Gastroesophageal sphincter (tissue), 4 donors: ENCODE data around the gene IST1. TPM values are rescaled to one million over a fixed set of nuclear protein-coding genes. Genes with fewer than 3 reads are reported as not detected.

Experiments used
- ATAC-seq: fragments of 150-250 bp; one replicate; pipeline ENCODE4 v1.9.1; 2016; ENCODE audit warnings: mild to moderate bottlenecking, moderate library complexity
- H3K27ac ChIP-seq, 4 donors: fragments of 200-600 bp; sonication (generic) in 3 of 4; 1 replicate in 3 of 4; 2 replicates in 1 of 4; pipeline ENCODE4 v1.5.1; 2016 to 2019
- H3K27me3 ChIP-seq: fragments of 200-600 bp; sonication (generic); one replicate; pipeline ENCODE4 v1.5.1; 2019
- H3K36me3 ChIP-seq, 2 donors: fragments of 200-600 bp; sonication (generic); one replicate each; pipeline ENCODE4 v1.5.1; 2019; ENCODE audit warnings: control low read depth in 1 of 2
- H3K4me1 ChIP-seq, 3 donors: fragments of 200-600 bp; sonication (generic); 1 replicate in 2 of 3; 2 replicates in 1 of 3; pipeline ENCODE4 v1.5.1; 2016 to 2019; ENCODE audit warnings: control low read depth in 2 of 3
- H3K4me3 ChIP-seq, 2 donors: fragments of 200-600 bp; sonication (generic); one replicate each; pipeline ENCODE4 v1.5.1; 2019; ENCODE audit warnings: mild to moderate bottlenecking in 1 of 2, moderate library complexity in 1 of 2
- H3K9me3 ChIP-seq, 3 donors: fragments of 200-600 bp; sonication (generic); one replicate each; pipeline ENCODE4 v1.5.1; 2017 to 2019; ENCODE audit warnings: control low read depth in 2 of 3
- EP300 ChIP-seq: sonication (generic); formaldehyde crosslinking; IDR thresholded peaks from one replicate; pipeline ENCODE4 v1.6.1; 2017; ENCODE audit warnings: antibody characterized with exemption, mild to moderate bottlenecking
- POLR2A ChIP-seq, 2 donors: fragments of 450-650 bp; IDR thresholded peaks; one replicate each; pipeline ENCODE4 v1.6.1; 2017; ENCODE audit warnings: antibody characterized with exemption in 2 of 2, mild to moderate bottlenecking in 2 of 2, moderate library complexity in 1 of 2
- POLR2AphosphoS5 ChIP-seq: sonication (generic); formaldehyde crosslinking; IDR thresholded peaks from one replicate; pipeline ENCODE4 v1.6.1; 2017; ENCODE audit warnings: antibody characterized with exemption
- WGBS, 2 donors: methylation state at CpG; one replicate each; pipeline ENCODE4 v1.1.5; 2018; ENCODE audit warnings: low coverage in 1 of 2; 5-methylcytosine and 5-hydroxymethylcytosine counted together
- total RNA-seq, 4 donors: library from RNA; depleted of rRNA; stranded (reverse); fragments of >200 nt; gene quantifications; one replicate each; pipeline ENCODE4 v1.1.0, GENCODE V29; 2016
- TF ChIP-seq, protein P1 (sequence below), 4 experiments: fragments of 200-600 bp in 2 of 4; fragments of 450-650 bp in 2 of 4; sonication (generic) in 1 of 4; IDR thresholded peaks; one replicate each; pipeline ENCODE4 v1.5.1; 2017 to 2019; ENCODE audit warnings: antibody characterized with exemption in 4 of 4, mild to moderate bottlenecking in 2 of 4, moderate library complexity in 2 of 4

IST1 gene
- total RNA-seq, 4 donors from 2014 or later, result 156 to 202 (median 189) TPM

DNA sequence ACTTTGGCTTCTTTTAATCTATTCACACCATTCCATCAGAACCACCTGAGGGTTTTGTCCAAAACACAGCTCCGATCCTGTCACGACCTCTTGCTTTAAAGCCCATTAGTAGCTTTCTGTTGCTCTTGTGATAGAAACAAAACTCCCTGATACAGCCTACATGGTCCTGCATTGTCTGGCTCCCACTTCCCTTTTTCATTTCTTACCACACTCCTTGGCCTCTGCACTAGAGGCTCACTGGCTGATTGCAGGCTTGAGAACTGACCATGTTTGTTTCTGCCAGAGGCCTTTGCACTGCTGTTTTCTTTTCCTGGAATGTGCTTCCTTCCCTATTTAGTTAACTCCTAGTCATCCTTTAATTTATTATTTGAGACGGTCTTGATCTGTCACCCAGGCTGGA is 23.7 kb downstream of the IST1 start:
- H3K36me3 ChIP-seq, result peaks cover 4 to 81% of the 10 kb centered on the region in 2 donors

DNA sequence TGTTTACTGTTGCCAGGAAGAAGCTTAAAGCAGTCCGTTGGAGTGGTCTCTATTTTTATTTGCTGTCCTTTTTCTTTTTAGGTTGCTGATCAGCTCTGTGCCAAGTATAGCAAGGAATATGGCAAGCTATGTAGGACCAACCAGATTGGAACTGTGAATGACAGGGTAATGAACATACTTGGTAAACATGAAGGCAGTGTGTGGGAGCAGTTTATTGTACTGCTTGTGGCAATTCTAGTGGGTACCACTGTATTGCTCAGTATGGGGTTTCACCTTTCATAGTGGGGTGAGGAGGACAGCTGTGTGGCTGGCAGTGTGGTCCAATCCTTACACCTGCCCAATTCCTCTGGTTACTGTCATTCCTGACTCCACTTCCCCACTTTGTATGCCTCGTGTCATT is 25.3 kb downstream of the IST1 start:
- WGBS, 2 donors, result 69 to 80% methylated on average over 1 to 2 of the region's 2 CpGs
- H3K27me3 ChIP-seq, result no peaks in the 10 kb centered on the region
- H3K27ac ChIP-seq, result no peak overlapping the region
- H3K36me3 ChIP-seq, result peaks cover 4 to 97% of the 10 kb centered on the region in 2 donors
- H3K9me3 ChIP-seq, result no peaks in the 10 kb centered on the region
- no peak for ATAC-seq
- H3K4me3 ChIP-seq, result no peak overlapping the region
- H3K4me1 ChIP-seq, result peaks cover 0 to 48% (median 3%) of the 10 kb centered on the region in 3 donors
- TF ChIP-seq POLR2AphosphoS5 (no peak), POLR2A (IDR thresholded peaks at IDR 0.05) (no peak), EP300 (no peak)
- TF ChIP-seq, protein P1, sequence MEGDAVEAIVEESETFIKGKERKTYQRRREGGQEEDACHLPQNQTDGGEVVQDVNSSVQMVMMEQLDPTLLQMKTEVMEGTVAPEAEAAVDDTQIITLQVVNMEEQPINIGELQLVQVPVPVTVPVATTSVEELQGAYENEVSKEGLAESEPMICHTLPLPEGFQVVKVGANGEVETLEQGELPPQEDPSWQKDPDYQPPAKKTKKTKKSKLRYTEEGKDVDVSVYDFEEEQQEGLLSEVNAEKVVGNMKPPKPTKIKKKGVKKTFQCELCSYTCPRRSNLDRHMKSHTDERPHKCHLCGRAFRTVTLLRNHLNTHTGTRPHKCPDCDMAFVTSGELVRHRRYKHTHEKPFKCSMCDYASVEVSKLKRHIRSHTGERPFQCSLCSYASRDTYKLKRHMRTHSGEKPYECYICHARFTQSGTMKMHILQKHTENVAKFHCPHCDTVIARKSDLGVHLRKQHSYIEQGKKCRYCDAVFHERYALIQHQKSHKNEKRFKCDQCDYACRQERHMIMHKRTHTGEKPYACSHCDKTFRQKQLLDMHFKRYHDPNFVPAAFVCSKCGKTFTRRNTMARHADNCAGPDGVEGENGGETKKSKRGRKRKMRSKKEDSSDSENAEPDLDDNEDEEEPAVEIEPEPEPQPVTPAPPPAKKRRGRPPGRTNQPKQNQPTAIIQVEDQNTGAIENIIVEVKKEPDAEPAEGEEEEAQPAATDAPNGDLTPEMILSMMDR (IDR thresholded peaks at IDR 0.05), result no peak

More for the DNA sequence above, 23.7 kb downstream of the IST1 start:
- whole genome bisulfite sequencing, 2 donors, result 72 to 75% methylated on average over 2 to 3 of the region's 3 CpGs
- H3K4me1 ChIP-seq, result peaks cover 0 to 56% (median 12%) of the 10 kb centered on the region in 3 donors
- H3K27ac ChIP-seq, result no peak overlapping the region
- no peak overlapping the region for H3K4me3 ChIP-seq
- ATAC-seq, result no peak
- no peak for TF ChIP-seq POLR2AphosphoS5
- TF ChIP-seq POLR2A (IDR thresholded peaks at IDR 0.05), result no peak
- TF ChIP-seq EP300, result no peak
- TF ChIP-seq, protein P1 (IDR thresholded peaks at IDR 0.05), result no peak
- no peaks in the 10 kb centered on the region for H3K27me3 ChIP-seq
- no peaks in the 10 kb centered on the region for H3K9me3 ChIP-seq

DNA sequence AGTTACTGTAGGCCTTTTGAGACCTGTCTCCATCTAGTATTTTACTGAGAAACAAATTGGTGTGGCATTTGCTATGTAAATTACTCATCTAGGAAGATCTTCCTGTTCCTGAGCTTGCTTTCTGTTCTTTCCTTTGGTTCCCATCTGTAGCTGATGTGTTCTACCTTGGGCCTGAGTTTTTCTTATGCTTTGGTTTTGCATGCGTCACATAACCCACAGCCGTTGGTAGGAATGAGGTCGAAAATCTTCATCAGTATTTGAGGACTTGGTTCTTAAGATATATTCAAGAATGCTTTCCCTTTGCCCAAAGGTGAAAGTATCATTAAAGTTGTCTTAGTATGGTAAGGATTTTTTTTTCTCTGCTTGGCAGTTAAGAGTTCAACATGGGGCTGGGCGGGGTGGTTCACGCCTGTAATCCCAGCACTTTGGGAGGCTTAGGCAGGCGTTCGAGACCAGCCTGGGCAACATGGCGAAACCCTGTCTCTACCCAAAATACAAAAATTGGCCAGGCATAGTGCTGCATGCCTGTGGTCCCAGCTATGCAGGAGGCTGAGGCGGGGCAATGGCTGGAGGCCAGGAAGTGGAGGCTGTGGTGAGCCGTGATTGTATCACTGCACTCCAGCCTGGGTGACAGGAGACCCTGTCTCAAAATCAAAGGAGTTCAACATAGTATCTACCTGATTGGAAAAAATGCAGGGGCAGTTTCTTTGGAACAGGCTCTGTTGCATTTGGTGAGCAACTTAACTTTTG is 28.8 kb downstream of the IST1 start:
- no peaks in the 10 kb centered on the region for H3K27me3 ChIP-seq
- peaks cover 14 to 50% (median 29%) of the 10 kb centered on the region in 3 donors for H3K4me1 ChIP-seq
- no peak overlapping the region for H3K4me3 ChIP-seq
- peaks cover 4 to 86% of the 10 kb centered on the region in 2 donors for H3K36me3 ChIP-seq
- no peak for ATAC-seq
- no peak overlapping the region for H3K27ac ChIP-seq
- TF ChIP-seq, protein P1 (IDR thresholded peaks at IDR 0.05), result no peak
- TF ChIP-seq POLR2A (IDR thresholded peaks at IDR 0.05) (no peak), EP300 (no peak)
- WGBS, 2 donors, result 78 to 100% methylated on average over 3 to 9 of the region's 10 CpGs
- no peaks in the 10 kb centered on the region for H3K9me3 ChIP-seq

DNA sequence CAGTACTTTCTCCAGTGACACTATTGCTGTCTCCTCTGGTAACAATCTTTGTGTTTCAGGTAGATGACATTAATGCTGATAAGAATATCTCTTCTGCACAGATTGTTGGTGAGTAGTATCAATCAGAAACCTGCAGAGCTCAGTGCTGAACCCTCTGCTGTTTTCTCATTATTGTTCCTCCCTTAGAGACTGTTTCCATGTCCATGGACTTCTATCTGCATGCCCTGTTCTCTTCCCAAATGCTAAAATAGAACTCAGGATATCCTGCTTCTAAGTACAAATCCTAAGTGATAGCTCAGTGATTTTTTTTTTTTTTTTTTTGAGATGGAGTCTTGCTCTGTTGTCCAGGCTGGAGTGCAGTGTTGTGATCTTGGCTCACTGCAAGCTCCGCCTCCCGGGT is 29.4 kb downstream of the IST1 start:
- Histone ChIP-seq H3K4me1 (peaks cover 20 to 51% (median 26%) of the 10 kb centered on the region in 3 donors), H3K27me3 (no peaks in the 10 kb centered on the region), H3K9me3 (no peaks in the 10 kb centered on the region), H3K36me3 (peaks cover 4 to 80% of the 10 kb centered on the region in 2 donors), H3K27ac (no peak overlapping the region), H3K4me3 (no peak overlapping the region)
- TF ChIP-seq, protein P1 (IDR thresholded peaks at IDR 0.05), result no peak
- TF ChIP-seq POLR2A (IDR thresholded peaks at IDR 0.05) (no peak), POLR2AphosphoS5 (no peak), EP300 (no peak)
- WGBS, 2 donors, result 100% methylated on average over 1 of the region's 2 CpGs; no CpG with 5 or more reads in 1 of the 2 donors
- no peak for ATAC-seq

DNA sequence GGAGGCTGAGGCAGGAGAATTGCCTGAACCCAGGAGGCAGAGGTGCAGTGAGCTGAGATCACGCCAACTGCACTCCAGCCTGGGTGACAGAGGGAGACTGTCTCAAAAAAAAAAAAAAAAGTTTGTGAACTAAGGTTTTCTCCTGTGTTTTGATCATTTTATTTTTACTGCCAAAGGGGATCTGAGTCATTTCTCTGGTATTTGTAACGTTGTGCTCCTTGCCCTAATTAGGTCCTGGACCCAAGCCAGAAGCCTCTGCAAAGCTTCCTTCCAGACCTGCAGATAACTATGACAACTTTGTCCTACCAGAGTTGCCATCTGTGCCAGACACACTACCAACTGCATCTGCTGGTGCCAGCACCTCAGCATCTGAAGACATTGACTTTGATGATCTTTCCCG is 32.1 kb downstream of the IST1 start:
- Histone ChIP-seq H3K4me1 (peaks cover 25 to 66% (median 26%) of the 10 kb centered on the region in 3 donors), H3K36me3 (peaks cover 0 to 65% of the 10 kb centered on the region in 2 donors), H3K9me3 (no peaks in the 10 kb centered on the region), H3K4me3 (no peak overlapping the region), H3K27me3 (no peaks in the 10 kb centered on the region), H3K27ac (peak overlapping the region; percentile 84 to 88 (median 86))
- ATAC-seq, result peak; percentile 80
- TF ChIP-seq POLR2AphosphoS5, result peak; percentile 75
- no peak for TF ChIP-seq EP300
- TF ChIP-seq, protein P1 (IDR thresholded peaks at IDR 0.05), result no peak
- TF ChIP-seq POLR2A (IDR thresholded peaks at IDR 0.05), result no peak
- 0 to 24% methylated on average over 2 to 3 of the region's 3 CpGs for WGBS, 2 donors
